Stimulated activated CD4-positive, alpha-beta T cell treated with anti-CD3 and anti-CD28 coated beads, Interleukin-1b, Interleukin-23, amount 100 ng/mL, for 24 hours (primary cell): ENCODE measurements around the gene PIK3CD.
"Not testable (repeated sequence)": the region's sequence is repeated elsewhere in the genome, so short reads cannot be mapped to it uniquely, and the experiment has no call there.

Source experiments
- DNase-seq, 4 experiments: peaks; one replicate each; pipeline ENCODE4 v3.0.0-alpha.2; 2020; ENCODE audit warnings: low read depth in 4 of 4, low spot score in 1 of 4

The PIK3CD gene

DNA sequence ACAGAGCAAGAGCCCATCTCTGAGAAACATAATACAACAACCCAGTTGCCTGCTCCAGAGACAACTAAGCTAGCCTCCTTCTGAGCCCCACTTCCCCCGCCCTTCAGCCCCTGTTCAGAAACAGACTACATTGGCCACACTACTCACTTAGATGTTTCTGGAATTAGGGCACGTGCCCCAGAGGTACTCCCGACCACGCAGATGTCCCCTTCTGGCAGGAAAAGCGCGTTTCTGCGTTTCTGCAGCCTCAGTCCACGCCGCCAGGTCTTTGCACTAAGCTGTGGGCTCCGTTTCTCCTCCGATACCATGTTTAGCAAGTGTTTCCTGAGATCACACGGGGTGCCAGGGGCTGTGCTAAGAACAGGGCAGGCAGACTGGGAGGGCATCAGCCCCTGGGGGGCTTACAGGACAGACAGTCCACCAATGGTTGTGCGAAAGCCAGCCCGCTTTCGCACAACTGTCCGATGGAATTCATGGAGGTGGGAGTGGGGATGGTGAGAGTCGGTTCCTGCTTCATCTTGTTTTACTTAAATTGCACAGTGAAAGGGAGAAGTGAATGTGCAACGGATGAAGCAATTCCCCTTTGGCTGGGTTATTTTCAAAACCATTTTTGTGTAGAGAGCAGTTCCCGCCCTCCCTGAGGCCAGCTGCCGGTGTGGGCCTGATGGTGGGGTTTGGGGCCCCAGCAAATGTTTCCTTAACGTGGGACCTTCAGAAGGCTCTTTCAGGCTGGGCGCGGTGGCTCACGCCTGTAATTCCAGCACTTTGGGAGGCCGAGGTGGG lies 2.7 kb downstream of the PIK3CD start:
- DNase-seq = peak in 1 of 4 experiments; percentile 31

DNA sequence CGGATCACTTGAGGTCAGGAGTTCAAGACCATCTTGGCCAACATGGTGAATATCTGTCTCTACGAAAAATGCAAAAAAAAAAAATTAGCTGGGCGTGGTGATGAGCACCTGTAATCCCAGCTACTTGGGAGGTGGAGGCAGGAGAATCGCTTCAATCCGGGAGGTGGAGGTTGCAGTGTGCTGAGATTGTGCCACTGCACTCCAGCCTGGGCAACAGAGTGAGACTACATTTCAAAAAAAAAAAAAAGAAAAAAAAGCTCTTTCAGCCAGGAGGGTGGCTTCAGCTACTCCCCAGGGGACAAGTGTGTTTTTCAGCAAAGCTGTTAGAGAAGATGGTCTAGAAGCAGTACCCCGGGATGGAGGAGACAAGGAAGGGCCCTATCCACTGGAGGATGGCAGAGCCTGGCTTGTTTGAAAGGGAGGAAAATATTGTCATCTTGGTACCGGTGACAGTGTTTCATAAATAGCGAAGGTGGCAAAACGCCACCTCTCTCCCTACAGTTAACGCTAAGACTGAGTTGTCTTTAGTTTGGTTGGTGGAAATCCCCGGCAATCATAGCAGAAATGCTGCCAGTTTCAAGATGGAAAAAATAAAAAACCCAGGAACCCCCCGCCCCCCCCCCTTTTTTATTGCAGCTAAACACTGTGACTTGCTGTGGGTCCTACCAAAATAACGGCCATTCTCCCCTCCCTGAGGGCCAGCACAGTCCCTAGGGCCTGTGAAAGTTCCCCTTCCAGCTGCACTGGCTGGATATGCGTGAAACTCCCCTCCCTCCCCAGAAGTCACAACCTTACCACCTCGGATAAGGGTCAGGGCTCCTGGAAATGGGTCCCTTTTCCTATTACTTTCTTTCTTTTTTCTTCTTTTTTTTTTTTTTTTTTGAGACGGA lies 3.5 kb downstream of the PIK3CD start:
- DNase-seq = peak in 1 of 4 experiments; percentile 32

DNA sequence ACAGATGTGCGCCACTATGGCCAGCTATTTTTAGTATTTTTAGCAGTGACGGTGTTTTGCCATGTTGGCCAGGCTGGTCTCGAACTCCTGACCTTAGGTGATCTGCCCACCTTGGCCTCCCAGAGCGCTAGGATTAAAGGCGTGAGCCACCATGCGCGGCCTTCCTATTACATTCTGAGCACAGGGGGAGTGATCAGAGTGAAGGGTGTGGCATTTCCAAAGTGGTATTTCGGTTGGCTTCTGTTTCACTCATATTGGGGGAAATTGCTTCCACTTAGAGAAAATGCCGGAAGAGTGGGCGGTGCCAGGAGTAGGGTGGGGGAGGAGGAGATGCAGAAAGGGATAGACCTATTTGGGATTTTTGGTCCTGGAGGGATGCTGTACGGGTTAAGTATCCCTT lies 4.3 kb downstream of the PIK3CD start:
- no peak for DNase-seq

DNA sequence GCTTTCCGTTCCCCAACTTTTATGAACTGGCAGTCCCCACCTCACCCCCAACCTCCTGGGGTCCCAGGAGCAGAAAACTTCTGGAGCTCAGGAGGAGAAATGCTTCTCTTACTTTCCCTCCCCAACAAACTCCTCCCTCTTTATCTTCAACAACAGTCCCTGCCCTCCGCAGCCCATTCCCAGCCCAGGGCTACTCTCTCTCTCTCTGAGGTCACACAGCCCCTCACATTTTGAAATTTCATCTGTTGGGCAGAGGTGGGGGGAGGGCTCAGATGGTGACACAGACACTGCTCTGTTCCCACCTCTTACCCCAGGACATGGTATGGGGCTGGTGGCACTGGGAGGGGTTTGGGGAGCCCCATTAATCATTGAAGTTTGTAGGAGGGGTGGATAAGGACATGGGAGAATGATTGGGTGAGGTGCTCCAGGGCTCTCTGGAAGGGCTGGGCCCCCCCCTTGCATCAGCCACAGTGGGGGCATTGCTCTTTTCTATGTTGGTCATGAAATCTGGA lies 6.0 kb downstream of the PIK3CD start:
- no peak for DNase-seq

DNA sequence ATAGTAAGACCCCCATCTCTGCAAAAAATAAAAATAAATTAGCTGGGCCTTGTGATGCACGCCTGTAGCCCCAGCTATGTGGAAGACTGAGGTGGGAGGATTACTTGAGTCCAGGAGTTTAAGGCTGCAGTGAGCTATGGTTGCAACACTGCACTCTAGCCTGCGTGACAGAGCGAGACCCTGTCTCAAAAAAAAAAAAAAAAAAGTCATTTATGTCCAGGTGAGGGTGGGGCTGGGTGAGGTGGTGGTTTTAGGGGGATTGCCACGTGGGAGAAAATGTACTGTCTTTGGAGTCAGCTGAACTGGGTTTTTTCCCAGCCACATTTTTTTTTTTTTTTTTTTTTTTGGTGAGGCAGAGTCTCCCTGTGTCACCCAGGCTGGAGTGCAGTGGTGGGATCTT lies 6.7 kb downstream of the PIK3CD start:
- DNase-seq = no peak

DNA sequence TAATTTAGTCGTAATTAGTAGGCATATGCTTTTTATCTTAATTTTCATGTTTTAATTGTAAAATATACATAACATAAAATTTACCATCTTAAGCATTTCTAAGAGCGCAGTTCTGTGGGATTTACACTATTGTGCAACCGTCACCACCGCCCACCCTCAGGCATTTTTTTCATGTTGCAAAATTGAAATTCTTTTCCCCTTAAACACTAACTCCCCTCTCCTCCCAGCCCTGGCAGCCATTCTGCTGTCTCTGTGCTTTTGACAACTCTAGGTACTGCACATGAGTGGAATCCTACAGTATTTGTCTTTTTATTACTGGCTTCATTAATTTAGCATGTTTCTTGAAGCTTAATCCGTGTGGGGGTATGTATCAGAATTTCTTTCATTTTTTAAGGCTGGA lies 7.8 kb downstream of the PIK3CD start:
- no peak for DNase-seq

DNA sequence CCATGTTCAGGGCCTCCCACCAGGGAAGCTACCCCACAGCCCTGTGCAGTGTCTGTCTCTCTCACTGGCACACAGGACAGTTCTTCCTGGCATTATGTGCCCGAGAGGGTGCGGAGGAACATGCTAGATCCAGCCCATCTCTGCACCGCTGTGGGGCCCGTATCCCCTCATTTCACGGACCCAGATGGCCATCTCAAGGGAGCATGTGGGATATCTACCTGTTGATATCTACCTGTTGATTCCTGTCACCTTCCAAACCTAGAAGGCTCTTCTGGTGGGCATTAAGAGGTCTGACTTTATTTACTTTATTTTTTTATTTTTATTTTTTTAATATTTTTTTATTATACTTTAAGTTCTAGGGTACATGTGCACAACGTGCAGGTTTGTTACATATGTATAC lies 11.7 kb downstream of the PIK3CD start:
- no peak for DNase-seq

DNA sequence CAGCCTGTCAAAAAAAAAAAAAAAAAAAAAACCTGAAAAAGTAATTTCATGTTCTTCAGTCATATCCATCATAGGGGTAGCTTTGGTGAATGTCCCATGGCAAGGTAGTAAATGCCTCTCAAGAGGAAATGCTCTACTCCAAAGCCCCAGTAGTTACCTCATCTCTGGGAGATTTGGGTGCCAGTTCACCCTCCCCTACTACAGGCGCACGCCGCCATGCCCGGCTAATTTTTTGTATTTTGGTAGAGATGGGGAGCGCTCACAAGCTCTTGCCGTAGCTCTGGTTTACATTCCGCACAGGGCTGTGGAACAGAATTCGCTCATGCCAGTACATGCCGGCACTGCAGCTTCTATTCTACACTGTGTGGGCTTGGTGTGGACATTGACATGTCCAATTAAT lies 13.7 kb downstream of the PIK3CD start:
- no peak for DNase-seq

DNA sequence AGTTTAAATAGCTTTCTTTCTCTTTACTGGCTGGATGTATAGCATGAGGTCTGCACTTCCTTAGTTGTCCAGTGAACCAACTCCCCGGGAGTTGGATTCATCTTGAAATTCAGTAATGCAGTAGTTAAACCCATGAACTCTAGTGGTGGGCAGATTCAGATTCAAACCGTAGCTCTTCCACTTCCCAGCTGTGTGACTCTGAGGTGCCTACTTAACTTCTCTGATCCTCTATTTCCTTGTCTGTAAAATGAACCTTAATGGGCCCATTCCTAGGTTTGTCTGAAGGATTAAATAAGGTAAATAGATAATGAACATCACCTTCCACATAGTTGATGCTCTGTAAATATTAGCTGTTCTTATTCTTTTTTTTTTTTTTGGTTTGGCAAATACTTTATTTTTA lies 16.5 kb downstream of the PIK3CD start:
- DNase-seq = no peak

DNA sequence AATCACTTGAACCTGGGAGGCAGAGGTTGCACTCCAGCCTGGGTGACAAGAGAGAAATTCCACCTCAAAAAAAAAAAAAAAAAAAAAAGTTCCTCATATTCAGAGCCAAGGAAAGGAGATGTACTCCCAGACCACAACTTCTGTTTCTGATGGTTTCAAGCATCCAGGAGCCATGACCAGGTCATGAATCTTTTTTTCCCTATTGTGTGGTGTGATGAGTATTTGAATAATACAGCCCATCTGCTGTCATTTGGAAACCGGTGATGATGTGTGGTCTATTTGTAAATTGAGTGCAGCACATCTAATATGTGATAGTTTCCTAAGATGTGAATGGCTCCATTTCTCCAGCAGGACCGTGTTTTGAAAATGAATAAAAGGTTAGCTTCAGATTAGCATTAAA lies 18.6 kb downstream of the PIK3CD start:
- DNase-seq = no peak

DNA sequence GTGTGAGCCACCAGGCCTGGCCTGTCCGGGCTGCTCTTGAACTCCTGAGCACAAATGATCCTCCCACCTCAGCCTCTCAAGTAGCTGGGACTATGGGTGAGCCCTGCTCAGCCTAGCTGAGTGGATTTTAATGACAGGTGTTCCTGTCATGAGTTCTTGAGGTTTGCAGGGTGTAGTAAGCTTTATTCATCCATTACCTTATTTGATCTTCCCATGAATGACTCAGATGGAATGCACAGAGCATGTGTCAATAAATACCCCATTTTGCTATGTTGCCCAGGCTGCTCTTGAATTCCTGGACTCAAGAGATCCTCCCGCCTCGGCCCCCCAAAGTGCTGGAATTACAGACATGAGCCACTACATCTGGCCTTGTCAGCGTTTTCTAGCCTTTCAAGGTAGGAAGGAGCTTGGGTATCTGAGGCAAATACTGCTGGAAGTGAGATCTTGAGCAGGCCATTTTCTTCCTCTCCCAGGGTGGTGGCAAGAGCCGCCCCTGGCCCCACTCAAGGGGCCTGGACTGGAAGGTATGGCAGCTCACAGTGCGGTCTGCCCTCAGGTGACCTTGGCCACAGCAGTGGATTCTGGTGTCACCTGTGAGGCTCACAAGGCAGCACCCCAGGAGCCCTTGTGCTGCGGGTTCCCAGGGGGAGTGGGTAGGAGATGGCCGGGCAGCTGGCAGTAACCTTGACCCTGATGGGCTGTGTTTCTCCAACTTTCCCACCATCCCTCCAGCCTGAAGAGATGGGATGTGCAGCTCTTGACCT lies 20.0 kb downstream of the PIK3CD start:
- DNase-seq = no peak

DNA sequence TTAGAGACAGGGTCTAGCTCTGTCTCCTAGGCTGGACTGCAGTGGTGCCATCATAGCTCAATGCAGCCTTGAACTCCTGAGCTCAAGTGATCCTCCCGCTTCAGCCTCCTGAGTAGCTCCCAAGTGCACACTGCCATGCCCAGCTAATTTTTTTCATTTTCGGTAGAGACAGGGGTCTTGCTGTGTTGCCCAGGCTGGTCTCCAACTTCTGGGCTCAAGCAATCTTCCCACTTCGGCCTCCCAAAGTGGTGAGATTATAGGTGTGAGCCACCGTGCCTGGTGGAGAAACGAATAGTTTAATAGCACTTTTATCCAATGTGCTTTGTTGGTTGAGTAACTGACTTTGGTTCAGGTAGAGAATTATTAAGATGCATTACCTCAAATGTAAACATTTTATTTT lies 20.9 kb downstream of the PIK3CD start:
- no peak for DNase-seq

DNA sequence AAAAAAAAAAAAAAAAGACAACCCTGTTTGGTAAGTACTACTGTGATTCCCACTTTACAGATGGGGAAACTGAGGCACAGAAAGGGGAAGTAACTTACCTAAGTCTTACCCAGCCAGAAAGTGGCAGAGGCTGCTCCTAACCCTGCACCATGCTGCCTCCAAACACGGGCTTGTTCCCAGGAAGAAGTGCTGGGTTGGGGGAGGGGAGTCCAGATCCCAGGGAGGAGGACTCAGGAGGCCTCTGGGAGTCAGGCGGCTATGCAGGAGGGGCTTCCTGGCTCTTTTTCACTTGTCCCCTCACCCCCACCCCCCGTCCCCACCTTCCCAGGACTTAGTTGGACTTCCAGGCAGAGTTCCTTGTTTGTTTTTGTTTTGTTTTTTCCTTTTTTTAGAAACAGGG lies 23.9 kb downstream of the PIK3CD start:
- DNase-seq = no peak

DNA sequence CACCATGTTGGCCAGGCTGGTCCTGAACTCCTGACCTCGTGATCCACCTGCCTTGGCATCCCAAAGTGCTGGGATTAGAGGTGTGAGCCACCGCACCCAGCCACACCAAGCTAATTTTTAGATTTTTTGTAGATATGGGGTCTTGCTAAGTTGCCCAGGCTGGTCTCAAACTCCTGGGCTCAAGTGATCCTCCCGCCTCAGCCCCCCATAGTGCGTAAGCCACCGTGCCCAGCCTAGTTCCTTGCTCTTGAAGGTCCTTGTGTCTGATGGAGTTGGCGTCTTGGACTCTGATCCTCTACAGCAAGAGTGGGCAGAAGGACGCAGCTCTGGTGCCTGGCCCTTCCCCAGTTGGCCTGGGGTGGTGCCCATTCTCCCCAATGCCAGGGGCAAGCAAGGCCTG lies 24.6 kb downstream of the PIK3CD start:
- not testable (repeated sequence) for DNase-seq

DNA sequence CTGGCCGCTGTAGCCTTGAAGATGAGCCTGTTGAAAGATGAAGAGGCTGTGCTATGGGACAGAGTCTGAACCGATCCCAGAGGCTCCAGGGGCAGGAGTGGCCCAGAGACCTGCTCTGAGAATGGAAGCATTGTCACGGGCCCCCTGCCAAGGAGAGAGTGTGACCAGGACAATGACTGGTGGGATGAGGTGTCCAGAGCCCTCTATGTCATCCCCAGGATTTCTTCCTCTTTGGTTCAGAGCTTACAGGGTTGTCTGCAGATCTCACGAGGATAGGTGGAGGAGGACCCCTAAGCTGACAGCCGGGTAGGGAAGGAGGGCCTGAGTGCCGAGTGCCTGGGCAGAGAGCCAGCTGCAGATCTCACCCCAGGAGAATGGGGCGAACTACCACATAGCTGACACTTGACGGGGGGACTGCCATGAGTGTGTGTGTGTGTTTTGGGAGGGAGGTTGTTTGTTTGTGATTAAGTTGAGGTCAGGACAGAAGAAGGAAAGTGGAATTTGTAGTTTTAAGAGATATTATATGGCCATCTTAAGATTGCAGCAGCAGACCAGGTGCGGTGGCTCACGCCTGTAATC lies 25.4 kb downstream of the PIK3CD start:
- no peak for DNase-seq

DNA sequence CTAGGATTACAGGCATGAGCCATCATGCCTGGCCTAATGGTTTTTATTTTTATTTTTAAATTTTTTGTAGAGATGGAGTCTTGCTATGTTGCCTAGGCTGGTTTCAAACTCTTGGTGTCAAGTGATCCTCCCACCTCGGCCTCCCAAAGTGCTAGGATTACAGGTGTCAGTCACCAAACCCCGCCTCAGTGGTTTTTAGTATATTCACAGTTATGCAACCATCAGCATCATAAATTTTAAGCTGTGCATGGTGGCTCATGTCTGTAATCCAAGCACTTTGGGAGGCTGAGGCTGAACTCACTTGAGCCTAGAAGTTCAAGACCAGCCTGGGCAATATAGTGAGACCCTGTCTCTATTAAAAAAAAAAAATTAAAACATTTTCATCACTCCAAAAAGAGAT lies 28.6 kb downstream of the PIK3CD start:
- DNase-seq = no peak

DNA sequence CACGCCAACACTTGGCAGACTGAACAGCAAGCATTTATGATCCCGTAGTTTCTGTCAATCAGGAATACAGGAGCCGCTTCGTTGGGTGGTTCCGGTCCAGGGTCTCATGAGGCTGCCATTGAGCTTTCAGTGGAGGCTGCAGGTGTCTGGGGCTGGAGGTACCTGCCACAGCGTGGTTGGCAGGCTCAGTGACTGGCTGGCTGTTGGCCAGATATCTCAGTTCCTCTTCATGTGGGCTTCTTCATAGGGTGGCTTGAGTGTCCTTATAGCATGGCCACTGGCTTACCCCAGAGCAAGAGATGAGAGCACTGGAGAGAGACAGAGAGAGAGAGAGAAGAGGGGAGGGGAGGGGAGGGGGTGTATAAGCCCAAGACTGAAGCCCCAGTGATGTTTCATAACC lies 29.3 kb downstream of the PIK3CD start:
- DNase-seq = no peak

DNA sequence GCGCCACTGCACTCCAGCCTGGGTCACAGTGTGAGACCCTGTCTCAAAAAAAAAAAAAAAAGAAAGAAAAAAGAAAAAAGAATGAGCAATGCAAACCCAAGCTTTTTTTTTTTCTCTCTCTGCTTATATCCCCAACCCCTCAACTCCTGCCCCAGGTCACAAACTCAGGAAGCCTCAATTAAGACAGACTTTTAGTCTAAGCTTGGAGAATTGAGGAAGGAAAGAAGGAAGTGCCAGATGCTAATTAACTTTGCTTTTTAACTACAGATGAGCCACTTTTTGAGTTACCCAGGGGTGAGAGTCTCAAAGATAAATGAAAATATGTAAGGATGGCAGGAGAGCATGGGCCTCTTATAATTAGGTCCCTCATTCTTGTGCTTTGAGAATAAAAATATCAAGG lies 33.3 kb downstream of the PIK3CD start:
- no peak for DNase-seq

DNA sequence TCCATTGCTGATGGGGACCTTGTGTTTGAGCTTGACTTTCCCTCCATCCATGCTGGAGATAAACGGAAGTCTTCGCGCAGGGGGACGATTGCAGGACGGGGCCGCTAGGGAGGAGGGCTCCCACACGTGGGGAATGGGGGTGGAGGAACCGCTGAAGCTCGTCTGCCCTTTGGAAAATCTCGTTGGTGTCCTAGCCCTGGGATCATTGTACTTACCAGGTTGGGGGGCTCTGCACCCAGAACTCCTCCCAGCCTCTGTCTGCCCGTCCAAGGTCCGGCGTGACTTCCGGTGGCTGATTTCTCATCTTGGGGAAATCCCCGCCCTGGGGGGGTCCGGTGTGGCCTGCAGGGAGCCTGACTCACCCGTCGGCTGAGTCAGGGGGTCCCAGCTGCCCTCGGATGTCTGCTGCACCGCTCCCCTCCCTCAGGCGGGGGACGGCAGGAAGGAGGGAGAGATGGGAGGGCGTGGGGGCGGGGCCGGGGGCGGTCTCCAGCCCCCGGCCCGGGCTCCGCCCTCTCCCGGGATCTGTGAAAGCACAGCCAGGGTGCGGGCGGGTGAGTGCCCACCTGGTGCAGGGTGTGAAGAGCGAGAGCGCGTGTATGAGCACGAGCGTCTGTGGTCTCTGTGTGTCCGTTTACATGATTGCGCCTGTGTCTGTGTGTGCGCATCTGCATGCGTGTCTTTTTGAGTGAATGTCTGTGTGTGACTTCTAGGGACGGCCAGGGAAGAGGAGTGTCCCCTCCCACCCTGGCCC lies 35.8 kb downstream of the PIK3CD start:
- peak in 3 of 4 experiments; percentile 33 to 54 (median 45) for DNase-seq

DNA sequence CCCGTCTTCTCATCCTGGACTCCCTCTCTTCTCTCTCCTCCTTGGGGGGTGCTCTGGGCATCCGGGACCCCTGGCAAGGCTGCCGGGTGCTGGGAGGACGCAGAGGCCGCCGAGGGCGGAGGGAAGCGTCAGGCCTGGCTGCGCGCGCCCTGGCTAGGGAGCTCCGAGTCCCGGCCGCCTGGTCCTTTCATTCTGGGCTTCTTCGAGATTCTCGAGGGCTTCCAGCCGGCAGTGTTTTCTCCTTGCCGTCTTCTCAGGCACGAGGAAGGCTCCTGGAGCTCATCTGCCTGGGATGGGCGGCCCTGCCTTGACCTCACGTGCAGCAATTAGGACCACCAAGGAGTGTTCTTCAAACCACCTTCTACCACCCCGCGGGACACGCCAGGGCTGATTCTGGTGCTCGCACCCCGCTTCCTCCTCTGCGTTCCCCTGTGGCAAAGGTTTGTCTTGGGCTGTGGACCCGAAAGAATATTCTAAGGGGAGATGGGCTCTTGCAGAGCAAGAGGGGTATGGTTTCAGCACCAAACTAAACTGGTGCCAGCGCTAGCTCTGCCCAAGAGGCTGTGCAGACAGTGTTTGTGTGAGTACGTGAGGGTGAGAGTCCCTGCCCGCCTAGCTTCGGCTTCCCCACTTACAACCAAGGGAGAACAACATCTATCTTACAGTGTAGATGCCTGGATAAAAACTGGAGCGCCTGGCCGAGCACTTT lies 36.5 kb downstream of the PIK3CD start:
- no peak for DNase-seq
